Cerebellar nuclear complex (tissue), 1 donor: ENCODE results near the gene POC1A.

ENCODE experiments used
- DNase-seq, 2 experiments: peaks; one replicate each; lab custom pipeline; 2025; lab: John Stamatoyannopoulos, UW

POC1A gene

DNA sequence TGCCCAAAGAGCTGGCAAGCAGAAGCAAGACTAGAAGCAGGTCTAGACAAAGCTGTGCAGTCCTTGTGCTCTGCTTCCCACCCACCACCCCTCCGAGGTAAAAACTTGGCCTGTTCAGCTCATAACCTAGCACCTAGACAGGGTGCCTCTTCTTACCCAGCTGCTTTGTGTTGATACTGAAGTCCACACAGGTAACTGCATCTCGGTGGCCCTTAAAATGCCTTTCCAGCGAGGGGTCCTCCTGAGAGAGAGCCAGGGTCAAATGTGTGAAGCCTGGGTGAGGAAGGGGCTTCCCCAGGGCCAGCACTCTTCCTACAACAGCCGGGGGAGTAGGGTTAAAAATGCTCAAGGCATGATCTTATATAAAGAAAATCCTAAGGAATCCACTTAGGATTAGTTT, 3.4 kb downstream of the POC1A start:
- no peak for DNase-seq

DNA sequence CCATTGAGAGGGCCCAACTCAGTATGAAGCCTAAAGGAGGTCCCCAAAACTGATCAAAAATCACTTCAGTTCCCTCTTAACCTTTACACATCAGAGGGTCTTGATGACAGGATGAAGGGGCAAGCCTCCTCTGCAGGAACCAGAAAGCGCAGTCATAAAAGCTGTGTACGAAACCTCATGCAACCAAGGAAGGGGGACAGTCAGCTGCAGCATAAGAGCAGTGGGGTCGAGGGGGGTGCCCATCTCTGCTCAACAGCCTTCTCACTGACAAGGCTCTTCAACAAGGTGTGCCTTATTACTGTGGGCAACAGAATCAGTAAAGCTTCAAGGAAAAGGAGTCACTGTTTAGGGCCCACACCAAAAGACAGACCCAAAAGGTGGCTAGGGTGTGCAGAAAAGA, 3.9 kb downstream of the POC1A start:
- DNase-seq = no peak

DNA sequence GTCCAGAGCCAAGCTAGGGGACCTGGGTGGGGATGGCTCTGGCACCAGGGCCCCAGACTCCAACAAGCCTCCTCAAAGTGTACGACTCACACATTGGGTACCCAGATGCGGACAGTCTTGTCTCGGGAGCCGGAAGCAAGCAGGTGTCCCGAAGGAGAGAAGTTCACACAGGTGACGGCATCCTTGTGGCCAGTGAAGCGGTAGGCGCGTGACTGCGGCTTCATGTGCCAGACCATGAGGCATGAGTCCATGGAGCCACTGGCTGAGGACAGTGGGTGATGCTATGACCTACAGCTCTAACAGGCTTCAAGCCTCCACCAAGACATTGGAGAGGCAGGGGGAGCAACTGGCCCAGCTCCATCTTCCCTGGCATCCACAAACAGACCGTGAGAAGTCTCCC, 4.5 kb downstream of the POC1A start:
- no peak for DNase-seq

DNA sequence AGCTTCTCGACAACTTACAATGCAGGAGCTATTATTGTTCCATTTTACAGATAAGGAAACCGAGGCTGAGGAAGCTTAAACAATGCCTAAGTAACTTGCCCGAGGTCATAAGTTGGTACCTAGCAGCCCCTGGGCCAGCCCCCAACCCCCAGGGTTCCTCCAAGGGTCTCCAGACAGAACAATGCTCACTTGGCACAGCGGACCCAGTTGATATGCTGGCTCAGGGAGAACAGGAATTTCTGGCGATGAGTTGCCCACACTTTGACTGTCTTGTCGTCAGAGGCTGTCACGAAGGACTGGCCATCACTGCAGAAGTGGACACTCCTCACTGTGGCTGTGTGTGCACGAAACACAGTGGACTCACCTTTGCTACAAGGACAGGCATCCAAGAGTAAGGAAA, 5.2 kb downstream of the POC1A start:
- DNase-seq = no peak

DNA sequence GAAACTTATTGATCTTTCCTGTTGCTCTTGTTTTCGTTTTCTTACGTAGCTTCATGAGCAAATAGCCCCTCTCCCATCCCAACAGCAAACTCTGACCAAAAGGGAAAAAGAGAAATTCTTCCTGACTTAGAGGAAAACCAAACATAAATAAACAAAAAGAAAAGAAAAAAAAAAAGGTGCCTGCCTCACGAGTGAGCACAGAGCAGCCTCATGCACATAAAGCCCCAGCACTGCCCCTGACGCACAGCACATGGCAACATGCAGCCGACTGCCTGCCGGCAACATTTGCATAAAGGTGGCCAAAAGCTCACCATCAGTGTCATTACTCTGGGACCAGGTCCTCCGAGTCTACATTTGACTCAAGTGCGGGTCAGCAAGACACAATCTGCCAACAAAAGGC, 6.4 kb downstream of the POC1A start:
- no peak for DNase-seq

DNA sequence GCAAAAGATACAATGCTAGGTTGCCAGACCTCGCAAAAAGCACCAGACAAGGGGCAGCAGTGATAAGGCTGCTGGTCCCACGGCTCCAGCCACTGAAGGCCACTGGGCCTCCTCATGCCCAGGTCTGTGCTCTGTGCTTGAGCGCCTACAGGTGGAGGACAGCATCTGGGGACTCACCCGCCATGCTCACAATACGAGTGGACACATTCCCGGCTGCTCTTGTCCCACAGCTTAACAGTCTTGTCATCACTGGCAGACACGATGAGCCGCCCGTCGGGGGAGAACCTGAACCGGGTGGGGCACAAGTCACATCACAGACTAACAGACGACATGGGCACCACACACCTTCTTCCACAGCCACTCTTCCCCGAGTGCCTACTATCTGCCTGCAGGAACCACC, 7.4 kb downstream of the POC1A start:
- DNase-seq = no peak

DNA sequence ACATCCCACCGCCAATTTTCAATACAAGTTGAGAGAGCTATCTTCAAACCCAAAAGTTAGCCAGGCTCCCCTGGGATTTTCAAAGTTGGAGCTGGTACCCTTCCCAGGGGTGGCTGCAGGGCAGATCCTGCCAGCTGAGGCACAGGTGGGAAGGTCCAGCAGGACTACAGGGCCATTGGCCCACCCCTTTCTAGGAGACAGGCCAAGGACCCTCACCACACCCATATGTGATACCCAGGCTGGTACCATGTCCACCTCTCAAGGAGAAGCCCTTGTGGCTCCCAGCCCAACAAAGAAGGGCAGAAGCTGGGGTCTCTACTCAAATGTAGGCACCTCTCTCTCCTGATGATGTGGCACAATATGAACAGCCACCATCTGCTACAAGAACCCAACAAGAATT, 8.0 kb downstream of the POC1A start:
- DNase-seq = no peak

DNA sequence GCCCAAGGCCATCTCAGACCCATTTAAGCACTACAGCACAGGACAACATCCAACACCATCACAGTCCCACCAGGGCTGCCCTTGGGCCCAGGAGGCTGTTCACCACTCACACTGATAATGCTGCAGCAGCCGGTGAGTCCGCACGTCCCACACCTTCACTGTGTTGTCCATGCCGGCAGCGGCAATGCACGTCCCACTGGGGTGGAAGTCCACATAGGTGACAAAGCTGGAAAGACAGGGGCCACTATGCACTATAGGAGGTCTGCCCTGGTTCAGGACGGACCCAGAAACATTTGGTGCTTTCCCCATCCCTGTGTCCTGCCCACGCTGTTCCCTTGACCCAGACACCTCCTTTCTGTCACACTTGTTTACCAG, 8.5 kb downstream of the POC1A start:
- no peak for DNase-seq

DNA sequence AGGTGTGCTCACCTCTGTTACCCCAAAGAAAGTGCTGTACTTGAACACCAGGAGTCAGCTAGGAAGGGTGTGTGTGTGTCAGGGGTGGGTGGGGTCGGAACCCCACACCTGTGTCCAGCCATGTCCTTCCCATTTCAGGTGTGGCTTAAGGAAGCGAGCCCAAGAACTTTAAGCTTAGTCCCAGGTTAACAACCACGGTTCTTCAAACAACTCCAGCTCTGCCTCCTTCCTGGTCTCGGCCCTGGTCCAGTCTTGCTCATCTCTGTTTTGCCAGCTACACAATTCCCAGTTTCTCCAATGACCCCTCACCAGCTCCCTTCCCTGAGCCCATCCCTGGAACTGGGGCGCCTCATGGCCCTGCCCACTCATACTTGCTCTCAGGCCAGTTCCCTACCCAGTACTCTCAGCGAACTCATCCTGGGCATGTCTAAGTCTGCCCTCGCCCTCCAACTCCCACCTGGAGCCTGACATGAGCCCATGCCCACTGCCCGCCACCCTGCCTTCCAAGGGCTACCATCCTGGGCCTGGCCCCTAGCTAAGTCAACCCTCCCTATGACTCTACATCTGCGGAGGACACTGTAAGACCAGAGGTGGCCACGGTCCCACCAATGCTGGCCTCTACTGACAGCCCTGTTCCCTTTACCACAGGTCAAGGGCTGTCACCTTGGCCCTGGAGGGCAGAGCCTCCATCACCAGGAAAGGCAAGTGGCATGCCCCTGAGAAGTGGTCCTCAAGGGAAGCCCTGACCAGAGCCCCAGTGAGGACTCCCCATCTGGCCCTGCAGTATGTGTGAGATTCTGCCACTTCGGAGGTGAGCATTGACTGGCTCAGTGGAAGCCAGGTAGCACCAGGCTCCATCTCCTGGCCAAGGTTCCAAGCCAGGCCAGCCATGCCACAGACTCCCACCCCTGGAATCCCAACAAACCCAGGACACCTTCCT, 9.2 kb downstream of the POC1A start:
- no peak for DNase-seq

DNA sequence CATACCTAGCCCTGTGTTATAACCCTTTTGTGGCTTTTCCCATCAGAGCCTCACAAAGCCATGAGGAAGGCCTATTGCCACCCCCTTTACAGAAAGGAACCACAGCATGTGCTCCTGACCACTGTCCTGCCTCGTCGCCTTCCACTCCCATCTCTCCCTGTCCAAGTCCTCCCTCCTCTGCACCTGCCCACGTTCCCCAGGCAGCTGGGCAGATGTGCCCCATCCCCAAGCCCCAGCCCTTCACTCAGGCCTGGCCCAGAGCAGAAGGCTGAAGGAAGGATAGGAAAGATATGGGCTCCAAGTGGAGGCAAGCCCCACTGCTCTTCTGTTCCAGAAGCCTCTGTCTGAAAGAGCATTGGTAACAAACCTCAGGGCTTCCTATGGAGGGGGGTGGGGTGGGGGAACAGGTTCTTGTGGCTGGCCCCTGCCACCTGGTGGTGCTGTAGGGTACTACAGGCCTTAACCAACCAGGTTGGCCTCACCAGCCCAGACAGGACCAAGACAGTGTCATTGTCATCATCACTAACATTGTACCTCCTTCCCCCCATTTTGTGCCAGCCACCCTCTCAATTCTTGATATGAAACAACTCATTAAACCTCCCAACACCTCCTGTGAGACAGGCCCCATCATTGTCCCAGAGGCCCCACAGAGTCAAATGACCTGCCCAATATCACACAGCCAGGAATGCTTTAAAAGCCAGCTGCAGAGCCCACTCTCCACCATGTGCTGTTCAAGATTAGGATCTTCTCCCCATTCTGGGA, 10.0 kb downstream of the POC1A start:
- peak; percentile 6 to 26 for DNase-seq

DNA sequence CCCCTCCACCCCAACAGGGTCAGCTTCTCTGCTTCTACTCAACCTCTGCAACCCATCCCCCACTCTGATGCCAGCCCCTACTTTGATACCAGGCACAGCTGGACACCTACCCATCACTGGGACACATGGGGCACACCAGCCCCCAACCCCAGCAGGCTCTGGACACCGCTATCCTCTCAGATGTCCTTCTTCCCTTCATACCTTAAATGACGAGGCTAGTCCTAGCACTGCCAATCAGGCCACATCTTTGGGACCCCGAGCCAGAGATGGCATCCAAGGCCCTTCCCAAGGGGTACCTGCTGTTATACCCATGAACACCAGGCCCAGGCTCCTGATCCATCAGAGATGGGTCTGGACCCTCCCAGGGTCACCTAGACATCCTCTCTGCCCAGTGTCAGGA, 10.6 kb downstream of the POC1A start:
- no peak for DNase-seq

DNA sequence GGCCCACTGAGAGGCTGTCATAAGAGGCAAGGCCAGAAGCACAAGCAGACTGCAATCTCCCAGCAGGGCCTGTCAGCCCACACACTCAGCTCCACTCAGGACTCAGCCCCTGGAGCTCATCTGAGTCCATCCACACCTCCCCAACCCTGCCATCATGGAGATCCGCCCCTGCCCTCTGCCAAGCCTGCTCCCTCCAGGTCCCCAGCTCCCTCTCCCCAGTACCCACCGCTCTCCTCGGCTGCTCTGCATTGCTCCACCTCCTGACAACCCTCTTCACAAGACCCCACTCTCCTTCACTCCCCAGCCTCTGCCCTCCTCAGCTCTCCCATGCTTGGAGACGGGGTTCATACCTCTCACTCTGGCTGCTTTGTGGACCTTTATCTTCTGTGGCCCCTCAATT, 11.1 kb downstream of the POC1A start:
- DNase-seq = no peak

DNA sequence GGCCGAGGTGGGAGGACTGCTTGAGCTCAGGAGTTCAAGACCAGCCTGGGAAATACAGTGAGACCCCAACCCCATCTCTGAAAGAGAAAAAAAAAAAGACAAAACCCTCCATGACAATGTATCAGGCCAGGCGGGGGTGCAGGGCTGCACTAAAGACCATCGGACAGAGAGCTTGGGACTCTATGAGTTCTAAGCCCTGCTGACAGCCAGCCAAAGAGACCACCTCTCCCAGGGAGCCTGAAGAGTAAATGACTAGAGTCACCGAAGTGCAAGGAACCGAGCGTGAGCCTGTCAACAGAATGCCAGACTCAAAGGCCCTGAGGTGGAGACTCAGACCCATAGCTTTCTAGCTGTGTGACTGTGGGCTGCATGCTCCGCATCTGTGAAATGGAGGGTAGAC, 12.5 kb downstream of the POC1A start:
- no peak for DNase-seq

DNA sequence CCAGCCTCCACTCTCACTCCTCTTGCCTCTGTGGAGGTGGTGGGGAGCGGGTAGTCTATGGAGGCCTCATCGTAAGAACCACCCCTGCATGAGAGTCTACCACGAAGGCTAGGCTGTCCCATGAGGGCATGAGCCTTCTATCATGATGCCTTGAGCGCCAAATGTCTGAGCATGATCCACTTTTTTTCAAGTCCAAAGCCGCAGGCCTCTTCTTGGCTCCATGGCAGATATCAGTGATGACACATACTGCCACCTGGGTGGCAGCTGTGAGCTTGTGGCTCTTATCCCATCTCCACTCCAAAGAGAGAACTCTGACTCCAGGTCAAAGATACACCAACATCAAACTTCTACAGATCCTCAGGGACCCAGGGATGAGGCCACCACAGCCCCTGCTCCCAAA, 13.5 kb downstream of the POC1A start:
- no peak for DNase-seq

DNA sequence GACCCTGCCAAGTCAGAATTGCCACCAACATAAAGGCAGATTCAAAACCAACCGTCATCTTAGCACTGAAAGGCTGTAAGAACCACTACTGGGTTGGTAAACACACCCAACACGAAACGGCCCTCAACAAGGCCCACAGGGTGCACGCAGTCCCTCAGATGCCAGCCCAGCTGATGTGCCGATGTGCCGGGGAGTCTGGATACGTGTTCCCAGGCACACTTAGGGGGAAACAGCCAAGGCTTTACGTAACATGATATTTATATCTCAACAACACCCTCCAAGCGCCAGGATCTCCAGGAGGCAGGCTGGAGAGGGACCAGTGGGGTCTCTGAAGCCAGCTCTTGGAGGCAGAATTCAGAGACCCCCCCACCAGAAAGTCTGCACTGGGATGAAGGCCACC, 14.2 kb downstream of the POC1A start:
- DNase-seq = no peak

DNA sequence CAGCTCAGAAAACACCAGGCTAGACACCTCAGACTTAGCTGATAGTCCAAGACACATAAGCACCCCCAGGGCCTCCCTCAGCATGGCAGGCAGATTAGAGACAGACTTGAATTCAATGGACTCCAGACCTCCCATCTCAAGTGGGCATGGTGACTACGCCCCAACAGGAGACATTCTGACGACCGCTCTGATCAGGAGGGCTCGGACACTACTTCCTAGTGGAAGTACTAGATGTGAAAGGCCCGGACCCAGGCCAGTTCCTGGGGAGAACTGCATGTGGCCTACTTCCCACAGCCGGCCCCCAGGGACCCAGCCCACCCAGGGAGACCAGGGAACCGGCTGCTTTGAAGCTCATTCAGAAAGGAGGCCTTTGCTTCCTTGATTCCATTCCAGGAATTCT, 16.9 kb downstream of the POC1A start:
- DNase-seq = no peak

DNA sequence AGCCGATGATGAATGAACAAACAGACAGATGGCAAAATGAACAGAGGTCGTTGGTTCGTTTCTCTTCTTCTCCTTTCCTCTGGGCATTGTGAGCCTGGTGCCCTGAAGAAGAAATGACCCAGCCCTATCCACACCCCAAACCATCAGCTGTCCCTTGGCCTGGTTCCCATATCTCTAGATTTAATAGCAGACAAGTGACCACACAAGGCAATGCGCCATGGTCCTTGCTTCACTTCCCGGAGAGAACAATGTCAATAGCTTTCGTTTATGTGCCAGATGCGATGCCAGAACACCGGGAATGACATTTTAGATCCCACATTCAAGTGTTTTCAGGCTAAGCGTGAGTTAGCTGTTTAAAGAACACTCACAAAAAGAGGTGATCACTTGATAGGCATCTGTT, 17.7 kb downstream of the POC1A start:
- DNase-seq = no peak

DNA sequence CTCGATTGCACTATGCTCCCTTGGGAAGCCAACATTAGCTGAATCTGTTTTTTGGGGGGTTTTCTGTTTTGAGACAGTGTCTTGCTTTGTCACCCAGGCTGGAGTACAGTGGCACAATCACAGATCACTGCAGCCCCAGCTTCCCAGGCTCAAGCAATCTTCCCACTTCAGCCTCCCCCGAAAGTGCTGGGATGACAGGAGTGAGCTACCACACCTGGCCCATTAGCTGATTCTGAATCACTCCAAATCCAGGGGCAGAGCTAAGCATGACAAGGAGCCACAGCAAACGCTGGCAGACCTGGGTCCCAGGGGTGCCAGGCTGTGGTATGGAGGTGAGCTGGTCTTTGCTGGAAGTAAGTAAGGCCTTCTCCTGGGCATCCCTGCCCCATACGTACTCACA, 18.9 kb downstream of the POC1A start:
- no peak for DNase-seq

DNA sequence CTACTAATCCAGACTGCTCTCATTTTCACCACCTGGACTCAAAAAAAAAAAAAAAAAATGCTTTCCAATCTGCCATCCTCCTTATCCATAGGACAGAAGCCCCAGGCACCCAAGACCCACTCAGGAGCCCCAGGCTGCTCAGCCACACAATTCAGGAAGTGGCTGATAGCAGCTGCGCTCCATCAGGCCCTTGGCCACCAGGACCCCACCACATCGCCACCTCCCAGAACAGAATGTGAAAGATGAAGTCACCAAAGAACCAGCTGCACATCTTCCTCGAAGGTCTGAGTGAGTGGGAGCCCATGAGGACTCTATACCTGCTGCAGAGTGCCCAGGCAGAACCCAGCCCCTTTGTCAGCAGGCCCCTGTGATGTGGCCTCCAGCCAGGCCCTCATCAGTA, 19.5 kb downstream of the POC1A start:
- no peak for DNase-seq

DNA sequence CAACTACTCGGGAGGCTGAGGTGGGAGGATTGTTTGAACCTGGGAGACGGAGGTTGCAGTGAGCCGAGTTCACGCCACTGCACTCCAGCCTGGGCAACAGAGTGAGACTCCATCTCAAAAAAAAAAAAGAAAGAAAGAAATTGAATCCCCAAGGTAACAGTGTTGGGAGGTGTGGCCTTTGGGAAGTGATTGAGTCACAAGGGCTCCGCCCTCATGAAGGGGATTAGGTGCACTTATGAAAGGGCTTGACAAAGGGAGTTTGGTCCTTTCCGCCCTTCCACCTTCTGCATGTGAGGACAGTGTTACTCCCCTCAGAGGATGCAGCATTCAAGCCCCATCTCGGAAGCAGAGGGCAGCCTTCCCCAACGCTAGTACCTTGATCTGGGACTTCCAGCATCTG, 21.3 kb downstream of the POC1A start:
- DNase-seq = no peak

DNA sequence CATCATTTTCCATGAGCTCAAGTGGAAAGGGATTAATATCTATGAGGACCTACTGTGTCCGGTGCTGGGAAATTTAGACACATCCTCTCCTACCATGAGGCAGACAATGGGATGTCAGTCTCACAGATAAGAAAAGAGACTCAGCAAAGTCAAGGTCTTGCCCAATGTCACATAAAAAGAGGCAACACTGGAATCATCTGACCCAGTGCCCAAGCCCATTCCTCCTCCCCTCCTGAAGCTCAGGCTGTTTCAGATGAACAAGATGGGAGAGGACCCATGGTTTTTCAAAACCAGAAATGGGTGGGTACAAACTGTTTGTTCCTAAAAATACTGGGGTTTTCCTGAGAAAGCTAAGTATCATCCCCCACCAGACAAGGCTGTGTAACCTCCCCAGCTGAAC, 22.2 kb downstream of the POC1A start:
- DNase-seq = no peak

DNA sequence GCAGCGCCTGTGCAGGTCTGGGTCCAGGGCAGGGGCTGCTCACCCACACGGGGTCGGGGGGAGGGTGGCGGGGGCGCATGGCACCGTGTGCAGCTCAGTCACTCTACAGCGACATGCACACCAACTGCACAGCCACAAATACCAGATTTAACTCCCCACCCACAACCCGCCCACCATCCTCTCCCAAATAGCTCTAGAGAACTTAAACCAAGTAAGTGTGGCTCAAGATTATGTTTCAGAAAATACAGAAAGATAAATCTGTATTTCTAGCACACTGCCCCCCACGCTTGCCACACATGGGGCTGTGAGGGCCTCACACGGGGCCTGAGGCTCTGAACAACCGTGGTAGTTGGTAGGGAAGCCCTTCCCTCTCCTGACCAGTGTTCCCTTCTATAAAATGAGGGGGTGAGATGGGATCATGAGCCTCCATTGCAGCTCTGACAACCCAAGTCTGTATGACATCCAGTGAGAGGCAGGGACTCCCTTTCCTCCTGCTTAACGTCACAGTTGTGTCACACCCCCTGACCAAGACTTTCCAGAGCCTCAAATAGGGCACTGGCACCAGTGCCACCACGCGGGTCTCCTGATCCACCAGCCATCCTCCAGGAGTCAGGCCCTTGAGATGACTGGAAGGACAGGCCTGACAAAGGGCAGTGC, 23.1 kb downstream of the POC1A start:
- no peak for DNase-seq

DNA sequence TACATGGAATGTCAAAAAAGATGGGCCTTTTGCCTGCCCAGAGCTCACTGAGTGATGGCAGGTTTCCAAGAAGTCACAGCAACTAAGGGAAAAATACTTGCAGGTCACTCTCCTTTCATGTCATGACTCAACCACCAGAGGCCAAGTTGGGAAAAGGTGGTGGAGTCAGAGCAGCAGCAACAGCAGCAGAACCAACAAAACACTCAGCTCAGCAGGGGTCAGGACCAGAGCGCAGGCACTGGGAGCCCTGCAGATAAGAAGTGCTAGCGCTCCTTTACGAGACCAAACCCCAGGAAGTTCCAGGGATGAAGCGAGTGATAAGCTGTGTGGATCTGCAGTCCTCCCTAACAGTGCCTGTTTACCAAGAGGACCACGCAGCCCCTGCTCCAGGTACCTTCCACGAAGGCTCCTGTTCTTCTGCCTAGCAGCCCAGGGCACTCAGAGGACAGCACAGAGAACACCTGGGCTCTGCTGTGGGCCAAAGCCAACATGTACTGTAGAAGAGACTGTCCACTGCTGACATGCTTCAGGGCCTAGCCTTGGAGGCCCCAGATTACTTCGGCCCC, 26.0 kb downstream of the POC1A start:
- no peak for DNase-seq
